DMS53 treated with DMSO at 0.1 percent for 48 hours (cell line): ENCODE results near the gene MFSD6L.
A peak's percentile ranks its signal among the peaks of the same experiment; 100 is the strongest.

Experiments
- DNase-seq: peaks from one replicate; lab custom pipeline; 2025; ENCODE audit not compliant: unreplicated experiment; lab: John Stamatoyannopoulos, UW

The MFSD6L gene

GRCh38 chr17:8792646-8793045 is 6.5 kb downstream of the MFSD6L start:
- DNase-seq: no peak

- DNase-seq: no peak
Observed at GRCh38 chr17:8791910-8792270, 7.3 kb downstream of the MFSD6L start.

GRCh38 chr17:8791248-8791909 is 7.8 kb downstream of the MFSD6L start:
- no peak for DNase-seq

GRCh38 chr17:8789743-8790142 is 9.4 kb downstream of the MFSD6L start:
- DNase-seq: no peak

GRCh38 chr17:8788998-8789397 is 10.2 kb downstream of the MFSD6L start:
- no peak for DNase-seq

- peak; percentile 41 for DNase-seq
Observed at GRCh38 chr17:8785547-8786413, 13.4 kb downstream of the MFSD6L start.

- no peak for DNase-seq
Observed at GRCh38 chr17:8782176-8782575, 17.0 kb downstream of the MFSD6L start.

- no peak for DNase-seq
Observed at GRCh38 chr17:8781776-8782175, 17.4 kb downstream of the MFSD6L start.

GRCh38 chr17:8776881-8777280 is 22.3 kb downstream of the MFSD6L start:
- no peak for DNase-seq

GRCh38 chr17:8776248-8776647 is 22.9 kb downstream of the MFSD6L start:
- no peak for DNase-seq

- DNase-seq: no peak
Observed at GRCh38 chr17:8766731-8767130, 32.4 kb downstream of the MFSD6L start.

GRCh38 chr17:8762012-8762411 is 37.2 kb downstream of the MFSD6L start:
- DNase-seq: no peak

GRCh38 chr17:8758137-8758596 is 41.0 kb downstream of the MFSD6L start, which contains the start of gene SPDYE4:
Gene SPDYE4, minus strand, starts transcription at chr17:8758546. Its CDS starts 164 bp downstream, at chr17:8758382.
- no peak for DNase-seq

- no peak for DNase-seq
Observed at GRCh38 chr17:8757189-8757588, 42.0 kb downstream of the MFSD6L start.

GRCh38 chr17:8755590-8756255 is 43.4 kb downstream of the MFSD6L start:
- DNase-seq: no peak

GRCh38 chr17:8754890-8755289 is 44.3 kb downstream of the MFSD6L start:
- DNase-seq: no peak

GRCh38 chr17:8753976-8754440 is 45.2 kb downstream of the MFSD6L start:
- DNase-seq: no peak

GRCh38 chr17:8753136-8753975 is 45.8 kb downstream of the MFSD6L start:
- no peak for DNase-seq

GRCh38 chr17:8749616-8750015 is 49.5 kb downstream of the MFSD6L start:
- no peak for DNase-seq

- DNase-seq: no peak
Observed at GRCh38 chr17:8747742-8748141, 51.4 kb downstream of the MFSD6L start.
